HepG2 (cell line): Measurements from ENCODE around the gene DAPL1. TPM values are rescaled to one million over a fixed set of nuclear protein-coding genes. Genes with fewer than 3 reads are reported as not detected.

Source experiments
- ATAC-seq: fragments of 200-7000 bp; cut with Tn5 transposase; 3 replicates; pipeline ENCODE4 v1.9.1; 2020; ENCODE audit warnings: mild to moderate bottlenecking, moderate library complexity
- BruUV-seq: library from RNA; stranded (reverse); fragments of 400-500 nt; replicated peaks from 2 replicates; lab custom pipeline; 2021; lab: Mats Ljungman, UMichigan
- CTCF ChIA-PET: fragments of 300-600 bp; formaldehyde crosslinking; extraction: SDS; loops from one replicate; lab custom pipeline; 2021; ENCODE audit warnings: low total read pairs, inconsistent platforms, low intra/inter-chr PET ratio; lab: Yijun Ruan, JAX
- POLR2A ChIA-PET: fragments of 350-600 bp; sonication (Branson Sonifier 250); formaldehyde crosslinking; loops from one replicate; lab custom pipeline; 2020; ENCODE audit warnings: antibody characterized with exemption, inconsistent platforms; lab: Yijun Ruan, JAX
- DNase-seq: peaks from one replicate; pipeline ENCODE4 v3.0.0-alpha.2; 2015; ENCODE audit warnings: low spot score
- FAIRE-seq: peaks from 3 replicates; lab custom pipeline; 2011; peaks lifted over from hg19 to GRCh38; lab: Jason Lieb, UNC
- H2AFZ ChIP-seq: one replicate; pipeline ENCODE4 v1.6.1; 2011; ENCODE audit warnings: low read length, inconsistent platforms
- H3K27ac ChIP-seq: fragments of 300-600 bp; 3 replicates; pipeline ENCODE4 v1.8.0; 2011; ENCODE audit warnings: mixed run types, mild to moderate bottlenecking, mixed read lengths, low read length, inconsistent platforms; ENCODE audit not compliant: insufficient read depth; ENCODE audit errors: extremely low read length
- H3K27me3 ChIP-seq, 2 experiments: fragments of 200-600 bp in 1 of 2; 2 replicates in 1 of 2; 3 replicates in 1 of 2; pipeline versions ENCODE4 v1.6.0 to v1.8.0; 2011; ENCODE audit warnings: low read length in 2 of 2, mild to moderate bottlenecking in 2 of 2, moderate library complexity in 2 of 2, inconsistent platforms in 1 of 2; ENCODE audit not compliant: insufficient read depth in 2 of 2, control insufficient read depth in 1 of 2
- H3K36me3 ChIP-seq, 2 experiments: fragments of 200-600 bp in 1 of 2; replicated peaks in 1 of 2; 2 replicates in 1 of 2; 3 replicates in 1 of 2; pipeline versions ENCODE4 v1.5.1 to v1.8.0; 2011; ENCODE audit warnings: low read length in 2 of 2, inconsistent platforms in 1 of 2; ENCODE audit not compliant: insufficient read depth in 2 of 2, control insufficient read depth in 1 of 2
- H3K4me1 ChIP-seq: 2 replicates; pipeline ENCODE4 v1.5.1; 2012; ENCODE audit warnings: low read length, inconsistent platforms; ENCODE audit not compliant: insufficient read depth
- H3K4me2 ChIP-seq: 2 replicates; pipeline ENCODE4 v1.6.0; 2011; ENCODE audit warnings: low read depth, low read length, inconsistent platforms
- H3K4me3 ChIP-seq, 3 experiments: fragments of 200-600 bp in 1 of 3; sonication (generic), shearing (Covaris generic) in 1 of 3; replicated peaks in 1 of 3; 2 replicates each; pipeline ENCODE4 v1.5.1; 2011 to 2016; ENCODE audit warnings: low read length in 3 of 3, inconsistent platforms in 2 of 3, low read depth in 2 of 3, mild to moderate bottlenecking in 2 of 3, control low read depth in 1 of 3, mixed read lengths in 1 of 3; ENCODE audit not compliant: insufficient read depth in 1 of 3
- H3K79me2 ChIP-seq: one replicate; pipeline ENCODE4 v1.6.1; 2011; ENCODE audit warnings: low read length, inconsistent platforms; ENCODE audit not compliant: insufficient read depth
- H3K9ac ChIP-seq: 2 replicates; pipeline ENCODE4 v1.6.0; 2011; ENCODE audit warnings: mild to moderate bottlenecking, low read depth, low read length, inconsistent platforms; ENCODE audit not compliant: insufficient read depth
- H3K9me3 ChIP-seq: 2 replicates; pipeline ENCODE4 v1.5.1; 2012; ENCODE audit warnings: mild to moderate bottlenecking, low read length
- H4K20me1 ChIP-seq: 2 replicates; pipeline ENCODE4 v1.6.0; 2011; ENCODE audit warnings: inconsistent platforms, mild to moderate bottlenecking, low read length, moderate library complexity; ENCODE audit not compliant: insufficient read depth
- CHCHD3 ChIP-seq: sonication (generic); formaldehyde crosslinking; IDR thresholded peaks from 2 replicates; pipeline ENCODE4 v1.8.0; 2022; ENCODE audit warnings: mild to moderate bottlenecking, missing genetic modification reagents, moderate library complexity
- FOXA3 ChIP-seq: IDR thresholded peaks from 2 replicates; pipeline ENCODE4 v1.6.1; 2016; ENCODE audit warnings: missing genetic modification reagents, missing compliant biosample characterization
- FOXK1 ChIP-seq: sonication (generic); formaldehyde crosslinking; IDR thresholded peaks from 2 replicates; pipeline ENCODE4 v1.4.0; 2020; ENCODE audit warnings: low read depth, missing genetic modification reagents, borderline replicate concordance
- FOXP1 ChIP-seq, 2 experiments: fragments of 450-650 bp in 1 of 2; IDR thresholded peaks; 2 replicates each; pipeline ENCODE4 v1.6.1; 2017 to 2018; ENCODE audit warnings: antibody characterized with exemption in 1 of 2
- GABPB1 ChIP-seq: IDR thresholded peaks from 2 replicates; pipeline ENCODE4 v1.6.1; 2016; ENCODE audit warnings: mild to moderate bottlenecking, missing genetic modification reagents, moderate library complexity, missing compliant biosample characterization
- HCFC1 ChIP-seq: fragments of 150-350 bp; IDR thresholded peaks from 2 replicates; pipeline ENCODE4 v1.6.1; 2014; ENCODE audit warnings: low read depth, low read length
- HMG20B ChIP-seq: conservative IDR thresholded peaks from 2 replicates; pipeline ENCODE4 v1.6.1; 2016; ENCODE audit warnings: missing genetic modification reagents, missing compliant biosample characterization
- KLF13 ChIP-seq: sonication (generic); formaldehyde crosslinking; IDR thresholded peaks from 2 replicates; pipeline ENCODE4 v1.4.0; 2020; ENCODE audit warnings: mild to moderate bottlenecking, missing genetic modification reagents
- SMAD1 ChIP-seq: sonication (generic); formaldehyde crosslinking; IDR thresholded peaks from 2 replicates; pipeline ENCODE4 v1.4.0; 2020; ENCODE audit warnings: missing genetic modification reagents, low read depth, mild to moderate bottlenecking, borderline replicate concordance
- TP53 ChIP-seq: sonication (generic); formaldehyde crosslinking; conservative IDR thresholded peaks from 2 replicates; pipeline ENCODE4 v1.4.0; 2020; ENCODE audit warnings: missing genetic modification reagents
- ZBTB8A ChIP-seq: sonication (generic); formaldehyde crosslinking; IDR thresholded peaks from 2 replicates; pipeline ENCODE4 v1.4.0; 2020; ENCODE audit warnings: mild to moderate bottlenecking, low read depth, missing genetic modification reagents, borderline replicate concordance
- ZC3H13 ChIP-seq: sonication (generic); formaldehyde crosslinking; IDR thresholded peaks from 2 replicates; pipeline ENCODE4 v1.8.1; 2023; ENCODE audit warnings: mild to moderate bottlenecking, missing genetic modification reagents, moderate library complexity
- ZNF329 ChIP-seq: sonication (generic); formaldehyde crosslinking; IDR thresholded peaks from 2 replicates; pipeline ENCODE4 v1.9.0; 2021; ENCODE audit warnings: low read depth, mild to moderate bottlenecking, missing genetic modification reagents
- WGBS: methylation state at CpG from one replicate; pipeline ENCODE4 v1.1.6; 2017; ENCODE audit warnings: low lambda C conversion rate; 5-methylcytosine and 5-hydroxymethylcytosine counted together
- in situ Hi-C: cut with HindIII; loops from 2 replicates; pipeline ENCODE4 v1.10.0; 2017; ENCODE audit warnings: low pct_unique_long_range_greater_than_20kb; ENCODE audit not compliant: extremely low pct_ligation_motif_present
- intact Hi-C: fragments of 100-400 bp; cut with micrococcal nuclease; formaldehyde crosslinking; loops from one replicate; pipeline ENCODE4 v1.10.0; 2022; ENCODE audit not compliant: unreplicated experiment
- polyA plus RNA-seq, 8 experiments: library from polyadenylated mRNA; depleted of rRNA in 3 of 8; stranded (reverse) in 7 of 8; unstranded in 1 of 8; fragments of >200 nt; fragmentation: Illumina TruSeq in 4 of 8; extraction: Trizol in 4 of 8; gene quantifications; 2 replicates each; pipeline versions ENCODE4 v1.2.1 to v1.2.3, GENCODE V29; 2011 to 2016; ENCODE audit warnings: low read depth in 4 of 8, missing spikeins in 1 of 8, mixed read lengths in 1 of 8; ENCODE audit not compliant: insufficient read depth in 1 of 8
- total RNA-seq, 5 experiments: library from RNA; depleted of rRNA; stranded (reverse); fragments of >200 nt; fragmentation: Illumina TruSeq; extraction: Trizol; gene quantifications; 2 replicates each; pipeline ENCODE4 v1.2.3, GENCODE V29; 2016; ENCODE audit warnings: low read depth in 1 of 5
- TF ChIP-seq, protein P1 (sequence below): sonication (generic); formaldehyde crosslinking; IDR thresholded peaks from 2 replicates; pipeline ENCODE4 v1.4.0; 2020; ENCODE audit warnings: missing genetic modification reagents
- TF ChIP-seq, protein P2 (sequence below): sonication (generic); formaldehyde crosslinking; IDR thresholded peaks from 2 replicates; pipeline ENCODE4 v1.4.0; 2020; ENCODE audit warnings: low read depth, missing genetic modification reagents
- TF ChIP-seq, protein P3 (sequence below): sonication (generic); formaldehyde crosslinking; conservative IDR thresholded peaks from 2 replicates; pipeline ENCODE4 v1.4.0; 2020; ENCODE audit warnings: missing genetic modification reagents
- TF ChIP-seq, protein P4 (sequence below): fragments of 450-650 bp; IDR thresholded peaks from 2 replicates; pipeline ENCODE4 v1.6.1; 2017

The DAPL1 gene
- total and polyA plus RNA-seq, 2 of the 13 experiments (the other 11 are each of a cell fraction or from before 2014, with no cell fraction given), result not detected

DNA sequence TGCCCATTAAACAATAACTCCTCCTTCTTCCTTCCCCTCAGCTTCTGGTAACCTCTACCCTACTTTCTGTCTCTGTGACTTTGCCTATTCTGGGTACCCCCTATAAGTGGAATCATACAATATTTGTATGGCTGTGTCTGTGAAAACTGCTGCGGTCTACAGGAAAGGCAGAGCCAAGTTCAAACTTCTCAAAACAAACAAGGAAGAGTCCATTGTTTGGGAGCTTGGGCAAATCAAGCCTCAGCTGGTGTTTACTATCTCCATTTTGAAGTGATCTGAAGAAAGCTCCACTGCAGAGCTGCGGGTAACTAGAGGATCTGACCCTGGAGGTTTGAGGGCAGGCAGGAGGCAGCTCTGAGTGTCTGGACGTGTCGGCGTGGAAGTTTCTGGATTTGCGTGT is 48.6 kb upstream of the DAPL1 start:
- intact Hi-C loops, result no loop called here
- no peaks in the 10 kb centered on the region for H4K20me1 ChIP-seq
- 2% methylated on average over 6 of the region's 6 CpGs for WGBS
- H3K27ac ChIP-seq, result no peak overlapping the region
- no peak overlapping the region for H3K9ac ChIP-seq
- H3K4me3 ChIP-seq, result no peak overlapping the region
- H3K4me1 ChIP-seq, result peaks cover 30% of the 10 kb centered on the region
- in situ Hi-C loops, result loop anchor here (5.0 to 25.0 kb wide), 2 partner anchors 284 to 714 kb away; partner anchors contain the start of genes CCDC148 and PKP4
- H2AFZ ChIP-seq, result no peak overlapping the region
- peaks cover 0 to 20% of the 10 kb centered on the region in 2 experiments; a peak in 3 of 5 replicates for H3K27me3 ChIP-seq
- DNase-seq (no peak), FAIRE-seq (no peak), ATAC-seq (no peak)
- BruUV-seq, result no TSS peak
- ChIA-PET CTCF (interaction anchor here (1.7 to 1.9 kb wide), 3 partner anchors 567 to 722 kb away, joined by 6 to 12 read pairs (median 6); no protein-coding TSS in a partner anchor), POLR2A (no interaction called here)
- H3K4me2 ChIP-seq, result no peak overlapping the region; the same call in 1 of the 2 replicates
- H3K9me3 ChIP-seq, result no peaks in the 10 kb centered on the region
- H3K36me3 ChIP-seq, result no peaks in the 10 kb centered on the region
- no peaks in the 10 kb centered on the region for H3K79me2 ChIP-seq
- TF ChIP-seq FOXP1 (IDR thresholded peaks at IDR 0.05) (no peak), FOXP1 (CRISPR knock-in tag; IDR thresholded peaks at IDR 0.05) (peak; percentile 24; the same call in 1 of the 2 replicates), SMAD1 (no peak), HMG20B (CRISPR knock-in tag) (no peak), ZNF329 (CRISPR knock-in tag) (no peak), ZC3H13 (CRISPR knock-in tag) (no peak), HCFC1 (no peak), CHCHD3 (CRISPR knock-in tag) (no peak), KLF13 (CRISPR knock-in tag) (no peak), GABPB1 (CRISPR knock-in tag) (no peak), TP53 (no peak), ZBTB8A (CRISPR knock-in tag) (no peak), FOXK1 (CRISPR knock-in tag) (0 out of 2 replicates have a peak, but pooled peaks have one; percentile 10), FOXA3 (0 out of 2 replicates have a peak, but pooled peaks have one; percentile 10)
- TF ChIP-seq, protein P1, sequence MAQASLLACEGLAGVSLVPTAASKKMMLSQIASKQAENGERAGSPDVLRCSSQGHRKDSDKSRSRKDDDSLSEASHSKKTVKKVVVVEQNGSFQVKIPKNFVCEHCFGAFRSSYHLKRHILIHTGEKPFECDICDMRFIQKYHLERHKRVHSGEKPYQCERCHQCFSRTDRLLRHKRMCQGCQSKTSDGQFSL, result no peak
- TF ChIP-seq, protein P2, sequence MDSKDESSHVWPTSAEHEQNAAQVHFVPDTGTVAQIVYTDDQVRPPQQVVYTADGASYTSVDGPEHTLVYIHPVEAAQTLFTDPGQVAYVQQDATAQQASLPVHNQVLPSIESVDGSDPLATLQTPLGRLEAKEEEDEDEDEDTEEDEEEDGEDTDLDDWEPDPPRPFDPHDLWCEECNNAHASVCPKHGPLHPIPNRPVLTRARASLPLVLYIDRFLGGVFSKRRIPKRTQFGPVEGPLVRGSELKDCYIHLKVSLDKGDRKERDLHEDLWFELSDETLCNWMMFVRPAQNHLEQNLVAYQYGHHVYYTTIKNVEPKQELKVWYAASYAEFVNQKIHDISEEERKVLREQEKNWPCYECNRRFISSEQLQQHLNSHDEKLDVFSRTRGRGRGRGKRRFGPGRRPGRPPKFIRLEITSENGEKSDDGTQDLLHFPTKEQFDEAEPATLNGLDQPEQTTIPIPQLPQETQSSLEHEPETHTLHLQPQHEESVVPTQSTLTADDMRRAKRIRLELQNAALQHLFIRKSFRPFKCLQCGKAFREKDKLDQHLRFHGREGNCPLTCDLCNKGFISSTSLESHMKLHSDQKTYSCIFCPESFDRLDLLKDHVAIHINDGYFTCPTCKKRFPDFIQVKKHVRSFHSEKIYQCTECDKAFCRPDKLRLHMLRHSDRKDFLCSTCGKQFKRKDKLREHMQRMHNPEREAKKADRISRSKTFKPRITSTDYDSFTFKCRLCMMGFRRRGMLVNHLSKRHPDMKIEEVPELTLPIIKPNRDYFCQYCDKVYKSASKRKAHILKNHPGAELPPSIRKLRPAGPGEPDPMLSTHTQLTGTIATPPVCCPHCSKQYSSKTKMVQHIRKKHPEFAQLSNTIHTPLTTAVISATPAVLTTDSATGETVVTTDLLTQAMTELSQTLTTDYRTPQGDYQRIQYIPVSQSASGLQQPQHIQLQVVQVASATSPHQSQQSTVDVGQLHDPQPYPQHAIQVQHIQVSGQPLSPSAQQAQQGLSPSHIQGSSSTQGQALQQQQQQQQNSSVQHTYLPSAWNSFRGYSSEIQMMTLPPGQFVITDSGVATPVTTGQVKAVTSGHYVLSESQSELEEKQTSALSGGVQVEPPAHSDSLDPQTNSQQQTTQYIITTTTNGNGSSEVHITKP (CRISPR knock-in tag), result peak; percentile 69; the same call in 1 of the 2 replicates
- TF ChIP-seq, protein P3, sequence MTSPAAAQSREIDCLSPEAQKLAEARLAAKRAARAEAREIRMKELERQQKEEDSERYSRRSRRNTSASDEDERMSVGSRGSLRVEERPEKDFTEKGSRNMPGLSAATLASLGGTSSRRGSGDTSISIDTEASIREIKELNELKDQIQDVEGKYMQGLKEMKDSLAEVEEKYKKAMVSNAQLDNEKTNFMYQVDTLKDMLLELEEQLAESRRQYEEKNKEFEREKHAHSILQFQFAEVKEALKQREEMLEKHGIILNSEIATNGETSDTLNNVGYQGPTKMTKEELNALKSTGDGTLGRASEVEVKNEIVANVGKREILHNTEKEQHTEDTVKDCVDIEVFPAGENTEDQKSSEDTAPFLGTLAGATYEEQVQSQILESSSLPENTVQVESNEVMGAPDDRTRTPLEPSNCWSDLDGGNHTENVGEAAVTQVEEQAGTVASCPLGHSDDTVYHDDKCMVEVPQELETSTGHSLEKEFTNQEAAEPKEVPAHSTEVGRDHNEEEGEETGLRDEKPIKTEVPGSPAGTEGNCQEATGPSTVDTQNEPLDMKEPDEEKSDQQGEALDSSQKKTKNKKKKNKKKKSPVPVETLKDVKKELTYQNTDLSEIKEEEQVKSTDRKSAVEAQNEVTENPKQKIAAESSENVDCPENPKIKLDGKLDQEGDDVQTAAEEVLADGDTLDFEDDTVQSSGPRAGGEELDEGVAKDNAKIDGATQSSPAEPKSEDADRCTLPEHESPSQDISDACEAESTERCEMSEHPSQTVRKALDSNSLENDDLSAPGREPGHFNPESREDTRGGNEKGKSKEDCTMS, result no peak
- TF ChIP-seq, protein P4, sequence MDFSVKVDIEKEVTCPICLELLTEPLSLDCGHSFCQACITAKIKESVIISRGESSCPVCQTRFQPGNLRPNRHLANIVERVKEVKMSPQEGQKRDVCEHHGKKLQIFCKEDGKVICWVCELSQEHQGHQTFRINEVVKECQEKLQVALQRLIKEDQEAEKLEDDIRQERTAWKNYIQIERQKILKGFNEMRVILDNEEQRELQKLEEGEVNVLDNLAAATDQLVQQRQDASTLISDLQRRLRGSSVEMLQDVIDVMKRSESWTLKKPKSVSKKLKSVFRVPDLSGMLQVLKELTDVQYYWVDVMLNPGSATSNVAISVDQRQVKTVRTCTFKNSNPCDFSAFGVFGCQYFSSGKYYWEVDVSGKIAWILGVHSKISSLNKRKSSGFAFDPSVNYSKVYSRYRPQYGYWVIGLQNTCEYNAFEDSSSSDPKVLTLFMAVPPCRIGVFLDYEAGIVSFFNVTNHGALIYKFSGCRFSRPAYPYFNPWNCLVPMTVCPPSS, result no peak
